Stimulated activated CD8-positive, alpha-beta memory T cell treated with anti-CD3 and anti-CD28 coated beads, Interleukin-4, amount 100 ng/mL, for 48 hours (primary cell): ENCODE measurements around the gene FIGN.

Experiments
- DNase-seq: peaks from one replicate; pipeline ENCODE4 v3.0.0-alpha.2; 2020

The FIGN gene

DNA sequence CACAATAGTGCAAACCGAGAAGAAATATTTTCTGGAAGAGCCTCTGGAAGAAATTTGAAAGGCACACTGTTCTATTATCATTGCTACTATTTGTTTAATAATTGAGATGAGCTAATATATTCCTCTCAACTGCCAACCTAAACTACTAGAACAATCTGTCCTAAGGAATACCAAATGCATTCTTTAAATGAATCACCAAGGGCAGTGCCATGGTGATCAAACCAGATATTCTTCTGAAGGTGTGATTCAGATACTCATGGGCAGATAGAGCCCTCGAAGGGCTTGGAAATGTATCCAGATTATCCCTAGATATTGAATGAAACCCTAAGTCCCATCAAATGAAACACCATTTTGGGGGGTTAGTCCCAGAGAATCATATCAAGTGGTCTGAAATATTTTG lies 76.6 kb downstream of the FIGN start:
- DNase-seq = no peak

DNA sequence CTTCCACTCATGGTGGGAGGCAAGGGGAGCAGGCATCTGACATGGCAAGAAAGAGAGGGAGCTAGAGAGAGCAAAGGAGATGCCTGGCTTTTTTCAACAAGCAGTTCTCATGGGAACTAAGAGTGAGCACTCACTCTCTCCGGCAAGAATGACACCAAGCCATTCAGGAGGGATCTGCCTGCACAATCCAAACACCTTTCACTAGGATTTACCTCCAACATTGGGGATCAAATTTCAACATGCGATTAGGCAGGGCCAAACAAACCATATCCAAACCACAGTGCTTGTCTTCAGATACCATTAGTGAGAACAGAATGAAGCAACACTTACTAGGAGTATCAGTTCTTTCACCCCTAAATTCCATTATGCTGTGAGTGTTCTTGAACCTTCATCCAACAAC lies 77.3 kb downstream of the FIGN start:
- DNase-seq = no peak

DNA sequence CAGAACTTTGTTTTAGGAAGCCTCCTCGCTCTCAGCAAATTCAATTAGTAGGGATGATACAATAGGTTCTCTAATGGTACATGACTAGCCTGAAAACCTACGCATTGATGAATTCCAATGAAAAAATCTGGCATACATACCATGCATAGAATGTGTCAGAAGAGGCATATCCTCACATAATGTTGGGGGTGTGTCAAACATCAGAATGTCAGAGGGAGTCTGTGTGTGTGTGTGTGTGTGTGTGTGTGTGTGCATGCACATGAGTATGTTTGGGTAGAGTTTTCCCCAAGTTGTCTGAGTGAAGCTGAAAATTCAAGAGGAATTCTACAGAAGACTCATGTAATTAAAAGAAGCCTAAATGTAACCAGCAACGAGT lies 78.5 kb downstream of the FIGN start:
- DNase-seq = no peak

DNA sequence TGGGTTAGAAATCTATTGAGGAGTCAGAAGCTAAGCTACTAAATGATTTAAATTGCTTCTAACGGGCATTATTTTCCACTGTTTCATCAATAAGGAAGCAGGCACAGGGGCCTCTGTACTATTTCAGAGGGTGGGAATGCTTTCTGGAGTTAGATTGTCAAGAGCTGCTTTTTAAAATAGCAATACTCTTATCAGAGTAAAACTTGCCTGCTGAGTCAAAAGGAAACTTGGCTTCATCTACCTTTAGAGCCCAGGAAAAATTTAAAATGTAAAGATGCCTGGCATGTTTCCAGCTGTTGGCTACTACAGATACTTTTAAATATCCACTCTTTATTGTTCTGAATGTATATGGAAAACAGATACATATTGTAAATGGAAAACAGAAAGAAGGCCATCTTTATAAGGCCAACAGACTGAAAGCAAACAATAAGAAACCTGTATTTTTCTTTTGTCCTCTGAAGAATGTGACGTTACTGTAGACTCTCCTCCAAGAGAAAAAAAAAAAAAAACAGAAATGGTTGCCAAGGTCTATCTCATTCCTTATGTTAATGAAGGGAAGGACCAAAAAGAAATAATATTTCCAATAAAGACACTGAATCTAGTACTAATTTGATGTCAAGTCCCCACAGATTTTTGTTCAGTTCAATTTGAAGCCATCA lies 79.1 kb downstream of the FIGN start:
- DNase-seq = no peak

DNA sequence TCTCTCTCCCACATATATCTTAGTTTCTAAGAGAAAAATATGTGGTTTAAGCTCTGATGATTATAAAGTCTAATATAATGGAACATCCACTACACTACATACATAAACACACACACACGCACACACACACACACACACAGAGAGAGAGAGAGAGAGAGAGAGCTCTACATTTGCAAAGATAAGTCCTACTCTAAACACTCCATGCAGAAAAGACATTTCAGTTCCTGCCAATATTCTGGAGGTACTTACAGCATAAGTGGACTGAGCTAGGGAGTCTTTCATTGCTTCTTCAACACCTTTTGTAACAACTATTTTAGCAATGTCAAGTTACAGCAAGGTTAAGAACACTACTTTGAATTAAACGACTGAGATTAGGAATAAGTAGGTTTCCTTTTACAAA lies 80.1 kb downstream of the FIGN start:
- DNase-seq = no peak

DNA sequence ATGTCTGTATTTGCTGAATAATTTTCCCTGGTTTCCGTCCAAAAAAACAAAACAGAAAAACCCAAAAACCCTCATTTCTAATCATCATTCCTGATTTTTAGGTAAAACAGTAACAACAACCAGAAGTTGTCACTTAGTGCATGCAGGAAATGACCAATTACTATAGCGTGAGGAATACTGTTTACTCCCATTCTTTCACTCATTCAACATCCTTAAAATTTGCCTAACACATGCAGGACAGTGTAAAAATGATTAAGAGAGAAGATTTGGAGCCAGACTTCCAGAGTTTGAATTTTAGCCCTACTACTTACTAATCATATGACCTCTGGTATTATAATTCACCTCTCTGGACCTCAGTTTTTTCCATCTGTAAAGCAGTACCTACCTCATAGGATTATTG lies 83.1 kb downstream of the FIGN start:
- no peak for DNase-seq

DNA sequence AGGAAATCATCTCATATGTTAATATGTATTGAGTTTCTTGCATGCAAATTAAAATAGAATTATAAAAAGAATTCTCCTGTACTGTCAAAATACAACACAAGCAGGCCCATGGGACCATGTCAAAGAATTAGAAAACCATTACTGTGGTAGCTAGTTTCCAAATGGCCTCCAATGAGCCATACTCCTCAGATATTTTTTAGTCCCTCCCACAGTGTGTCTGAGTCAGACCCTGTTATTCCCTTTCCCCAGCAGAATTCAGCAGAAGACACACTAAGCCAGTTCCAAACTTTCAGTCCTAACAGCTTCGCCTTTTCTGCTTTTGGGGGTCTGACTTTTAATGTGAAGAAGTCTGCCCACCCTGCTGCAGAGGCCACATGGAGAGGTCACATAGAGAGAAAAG lies 86.7 kb downstream of the FIGN start:
- DNase-seq = no peak

DNA sequence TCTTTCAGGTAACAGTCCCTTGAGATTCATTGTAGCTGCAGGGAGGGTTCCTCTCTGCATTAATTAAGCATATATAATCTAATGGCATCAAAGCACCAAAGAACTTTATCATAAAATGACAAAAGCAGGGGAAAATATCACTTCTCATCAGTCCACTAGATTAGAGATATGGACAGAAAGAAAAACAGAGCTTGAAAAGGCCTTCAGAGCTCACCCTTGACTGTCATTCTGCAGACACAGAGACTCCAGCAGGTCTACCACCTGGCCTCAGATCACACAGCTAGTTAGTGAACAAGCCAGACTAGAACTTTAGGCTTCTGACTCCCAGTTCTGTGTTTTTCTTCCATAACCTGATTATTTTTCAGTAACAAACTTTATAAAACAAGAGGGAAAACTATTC lies 88.5 kb downstream of the FIGN start:
- DNase-seq = no peak

DNA sequence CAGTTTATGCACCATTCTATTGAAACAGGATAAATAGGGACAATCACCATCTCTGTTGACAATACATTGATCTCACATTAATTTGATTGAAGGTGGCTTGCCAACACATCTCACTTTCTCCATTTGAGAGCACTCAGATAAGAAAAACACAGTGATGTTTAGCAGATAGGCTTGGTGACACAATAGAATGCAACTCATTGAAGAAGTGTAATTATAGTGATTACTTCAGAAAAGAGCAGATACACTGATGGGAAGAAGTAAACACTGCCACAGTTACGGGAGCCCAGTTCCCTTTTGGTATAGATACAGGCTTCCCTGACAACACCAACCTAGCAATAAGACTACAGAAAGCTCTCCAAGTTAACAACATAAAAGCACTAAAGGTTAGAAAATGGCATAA lies 89.1 kb downstream of the FIGN start:
- no peak for DNase-seq

DNA sequence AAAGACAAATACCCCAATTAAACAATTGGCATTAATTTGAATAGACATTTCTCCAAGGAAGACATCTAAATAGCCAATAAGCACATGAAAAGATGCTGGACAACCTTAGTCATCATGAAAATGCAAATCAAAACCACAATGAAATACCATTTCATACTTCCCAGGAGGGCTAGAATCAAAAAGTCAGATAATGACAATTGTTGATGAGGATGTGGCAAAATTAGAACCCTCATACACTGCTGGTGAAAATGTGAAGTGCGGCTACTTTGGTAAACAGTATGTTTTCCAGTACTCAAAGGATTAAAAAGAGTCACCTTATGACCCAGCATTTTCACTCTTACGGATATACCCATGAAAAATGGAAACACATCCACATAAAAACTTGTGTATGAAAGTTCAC lies 91.6 kb downstream of the FIGN start:
- DNase-seq = no peak

DNA sequence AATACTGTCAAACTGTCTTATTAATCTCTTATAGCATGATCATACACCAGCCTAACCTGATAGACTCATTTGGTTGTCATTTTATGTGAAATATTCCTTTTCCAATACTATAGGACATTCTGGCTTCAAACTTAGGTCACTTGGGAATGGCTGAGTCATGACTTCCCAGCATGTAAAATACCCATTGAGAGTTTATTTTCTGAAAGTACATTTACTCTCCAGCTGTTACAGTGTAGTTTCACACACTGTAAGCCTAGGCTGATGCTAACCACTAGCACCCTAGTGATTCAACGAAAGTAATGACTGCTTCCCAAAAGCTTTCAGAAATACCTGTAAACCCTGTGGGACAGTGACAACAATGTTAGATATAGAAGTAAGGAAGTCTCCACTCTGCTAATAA lies 93.8 kb downstream of the FIGN start:
- DNase-seq = no peak

DNA sequence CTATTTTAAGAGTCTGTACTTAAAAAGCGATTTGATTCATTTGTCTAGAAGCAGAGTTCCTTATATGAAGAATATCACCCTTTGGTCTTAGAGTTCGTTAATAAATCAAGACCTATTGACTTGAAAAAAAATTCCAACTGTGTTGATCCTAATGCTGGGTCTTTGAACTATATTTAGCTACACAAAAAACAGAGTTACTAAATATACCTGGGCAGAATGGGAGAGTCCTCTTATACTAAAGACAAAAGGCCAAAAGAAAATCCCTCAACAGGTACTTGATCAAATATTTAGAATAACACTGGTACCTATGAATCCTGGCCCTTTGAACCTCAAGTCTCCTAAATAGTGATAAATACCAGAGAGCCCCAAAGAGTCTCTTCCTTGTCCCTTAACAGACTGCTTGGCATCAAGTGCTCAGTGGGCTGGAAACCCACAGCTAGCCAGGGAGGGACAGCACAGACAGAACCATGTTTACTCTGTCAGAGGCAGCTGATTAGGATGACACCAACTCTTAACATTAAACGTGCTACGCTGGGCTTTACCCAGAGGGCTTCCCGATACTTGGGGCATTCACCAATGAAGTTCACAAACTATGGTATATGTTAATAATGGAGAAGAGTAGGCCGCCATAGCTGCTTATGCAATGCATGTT lies 95.1 kb downstream of the FIGN start:
- DNase-seq = no peak

DNA sequence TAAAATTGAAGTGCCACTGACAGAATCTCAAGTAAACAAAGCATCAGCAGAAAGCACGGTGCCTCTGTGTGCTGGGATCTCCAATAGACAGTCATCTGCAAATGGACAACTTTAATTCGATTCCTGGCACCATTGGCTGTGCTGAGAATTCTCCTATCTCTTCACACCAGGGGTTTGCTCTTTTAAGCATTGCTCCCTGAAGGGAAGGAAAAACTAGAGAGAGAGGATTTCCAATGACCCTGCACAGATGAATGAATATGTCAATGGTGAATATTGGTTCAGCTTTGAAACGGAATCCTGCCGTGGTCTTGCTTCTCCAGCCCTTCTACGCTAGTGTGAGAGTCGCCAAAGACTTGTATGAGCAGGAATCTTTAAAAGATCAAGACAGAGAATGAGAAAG lies 97.9 kb downstream of the FIGN start:
- no peak for DNase-seq

DNA sequence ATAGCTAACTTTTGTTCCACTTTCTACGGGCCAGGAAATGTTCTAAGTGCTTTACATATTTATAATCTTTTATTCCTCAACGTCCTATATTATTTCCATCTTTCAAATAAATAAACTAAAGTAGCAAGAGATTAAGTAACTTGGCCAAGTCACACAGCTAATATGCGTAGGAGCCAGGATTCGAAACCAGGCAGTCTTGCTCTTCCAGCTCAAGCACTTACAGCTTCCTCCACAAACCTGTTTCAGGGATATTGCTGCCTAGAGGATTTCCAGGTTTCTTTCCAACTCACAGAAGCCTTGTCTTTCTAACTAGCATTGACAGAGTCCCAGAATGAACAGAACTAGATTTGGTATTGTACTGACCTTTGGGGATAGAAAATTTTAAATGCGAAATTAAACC lies 102.5 kb downstream of the FIGN start:
- no peak for DNase-seq

DNA sequence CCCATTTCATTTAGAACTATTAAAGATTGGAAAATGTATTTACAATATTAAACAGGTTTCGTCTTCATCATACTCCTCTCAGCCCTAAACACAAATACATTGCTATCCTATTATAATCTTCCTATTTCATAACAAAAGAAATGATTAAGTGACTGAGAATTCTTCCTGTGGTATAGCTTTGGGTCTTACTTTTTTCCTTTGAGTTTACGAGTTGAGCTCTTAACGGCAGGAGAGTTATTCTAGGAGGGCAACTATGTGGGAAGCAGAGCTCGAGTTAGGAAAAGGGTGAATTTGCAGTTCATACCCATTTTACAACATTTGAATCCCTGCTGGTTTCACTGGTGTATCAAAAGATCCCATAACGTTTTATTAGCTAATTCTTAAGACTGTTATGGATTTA lies 105.0 kb downstream of the FIGN start:
- no peak for DNase-seq

DNA sequence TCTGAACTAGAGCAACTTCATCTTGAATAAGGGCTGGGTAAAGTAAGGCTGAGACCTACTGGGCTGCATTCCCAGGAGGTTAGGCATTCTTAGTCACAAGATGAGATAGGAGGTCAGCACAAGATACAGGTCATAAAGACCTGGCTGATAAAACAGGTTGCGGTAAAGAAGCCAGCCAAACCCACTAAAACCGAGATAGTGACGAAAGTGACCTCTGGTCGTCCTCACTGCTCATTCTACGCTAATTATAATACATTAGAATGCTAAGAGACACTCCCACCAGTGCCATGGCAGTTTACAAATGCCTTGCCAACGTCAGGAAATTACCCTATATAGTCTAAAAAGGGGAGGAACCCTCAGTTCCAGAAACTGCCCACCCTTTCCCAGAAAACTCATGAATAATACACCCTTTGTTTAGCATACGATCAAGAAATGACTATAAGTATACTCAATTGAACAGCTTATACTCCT lies 109.1 kb downstream of the FIGN start:
- DNase-seq = no peak

DNA sequence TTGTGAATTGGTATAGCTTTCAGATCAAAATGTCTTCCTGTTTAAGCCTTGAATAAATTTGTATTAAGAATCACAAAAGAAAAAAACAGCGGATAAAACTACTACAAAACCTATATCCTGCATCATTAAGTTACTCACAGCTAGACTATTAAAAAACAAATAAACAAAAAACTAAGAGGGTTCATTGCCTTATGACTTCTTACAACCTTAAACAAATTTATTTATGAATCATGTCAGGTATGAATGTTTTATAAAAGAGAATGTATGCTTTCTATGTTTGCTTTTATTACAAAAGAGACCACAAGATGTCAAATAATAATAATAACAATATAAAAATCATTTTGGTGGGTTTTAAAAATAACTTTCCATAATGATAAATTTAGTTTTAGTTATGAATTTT lies 109.6 kb downstream of the FIGN start:
- no peak for DNase-seq

DNA sequence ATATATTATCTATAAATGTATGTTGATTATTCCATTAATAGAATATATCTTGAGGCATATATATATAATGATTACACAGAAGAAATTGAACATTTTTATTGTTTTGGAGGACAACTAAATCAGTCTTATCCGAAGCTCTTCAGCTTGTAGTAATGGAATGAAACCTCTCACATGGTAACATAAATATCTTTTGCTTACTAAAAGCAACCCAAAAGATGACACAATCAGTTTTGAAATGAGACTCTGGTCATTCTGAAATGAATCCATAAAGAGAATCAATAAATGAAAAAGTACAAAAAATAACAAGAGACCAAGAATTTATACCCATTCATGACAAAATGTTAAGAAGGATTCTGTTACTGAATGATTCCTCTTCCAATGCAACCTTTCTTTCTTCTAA lies 110.2 kb downstream of the FIGN start:
- no peak for DNase-seq

DNA sequence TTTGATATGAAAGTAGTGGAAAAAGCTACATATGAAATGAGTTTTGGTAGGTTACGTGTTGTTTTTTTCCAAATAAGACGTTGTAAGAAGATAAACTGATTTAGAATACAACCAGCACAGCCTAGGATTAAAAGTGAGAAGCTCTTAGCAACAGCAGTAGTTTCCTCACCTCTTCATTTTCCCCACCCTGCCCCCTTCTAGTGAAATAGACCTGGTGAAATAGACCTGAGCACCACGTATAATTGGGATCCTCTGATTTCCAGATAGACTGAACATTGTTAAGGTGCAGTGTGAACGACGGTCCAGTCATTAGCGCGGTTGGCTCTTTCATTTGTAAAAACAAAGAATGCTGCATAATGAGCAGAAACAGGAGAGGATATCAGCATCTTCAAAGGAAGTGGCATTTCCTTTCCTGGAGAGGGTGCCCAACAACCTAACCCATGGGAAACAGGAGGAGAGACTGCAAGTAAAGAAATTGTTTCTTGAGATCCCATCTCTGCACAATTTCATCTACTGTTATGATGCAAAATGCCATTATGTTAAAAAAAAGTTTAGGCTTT lies 114.3 kb downstream of the FIGN start:
- no peak for DNase-seq

DNA sequence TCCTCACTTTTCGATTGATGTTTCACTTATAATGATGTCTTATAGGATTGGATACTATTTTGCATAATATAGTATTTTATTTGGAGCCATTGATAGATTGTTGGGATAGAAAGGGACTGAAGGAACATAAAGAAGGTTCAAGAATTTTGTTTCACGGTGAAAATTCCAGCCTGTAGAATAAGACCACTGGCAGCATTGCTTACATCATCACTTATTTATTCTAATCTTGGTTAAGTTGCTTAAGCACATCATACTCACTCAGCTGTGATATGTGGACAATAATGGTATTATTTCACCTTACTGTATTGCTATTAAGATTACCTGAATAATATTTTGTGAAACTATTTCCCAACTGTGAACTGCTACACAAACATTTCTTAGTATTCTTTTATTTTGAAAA lies 118.3 kb downstream of the FIGN start:
- no peak for DNase-seq

DNA sequence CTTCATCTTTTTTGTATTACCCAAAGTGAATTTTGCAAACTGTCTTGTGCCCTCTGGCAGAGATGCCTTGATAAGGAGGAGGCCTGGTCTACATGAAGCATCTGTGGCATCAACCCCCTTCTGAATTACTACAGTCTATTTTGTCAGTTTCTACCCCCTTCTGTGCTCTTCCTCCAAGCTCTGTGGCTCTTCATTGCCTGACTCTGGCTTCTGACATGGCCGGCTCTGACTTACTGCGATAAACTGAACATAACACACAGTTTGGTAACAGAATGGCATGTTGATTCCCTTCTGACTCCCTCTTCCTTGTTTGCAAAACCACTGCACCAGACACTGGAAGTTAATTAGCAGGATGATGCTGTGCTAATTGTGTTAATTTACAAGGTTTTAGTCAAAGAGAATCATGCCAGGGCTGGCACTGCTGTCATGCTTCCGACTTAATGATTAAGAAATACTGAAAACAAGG lies 122.5 kb downstream of the FIGN start:
- no peak for DNase-seq

DNA sequence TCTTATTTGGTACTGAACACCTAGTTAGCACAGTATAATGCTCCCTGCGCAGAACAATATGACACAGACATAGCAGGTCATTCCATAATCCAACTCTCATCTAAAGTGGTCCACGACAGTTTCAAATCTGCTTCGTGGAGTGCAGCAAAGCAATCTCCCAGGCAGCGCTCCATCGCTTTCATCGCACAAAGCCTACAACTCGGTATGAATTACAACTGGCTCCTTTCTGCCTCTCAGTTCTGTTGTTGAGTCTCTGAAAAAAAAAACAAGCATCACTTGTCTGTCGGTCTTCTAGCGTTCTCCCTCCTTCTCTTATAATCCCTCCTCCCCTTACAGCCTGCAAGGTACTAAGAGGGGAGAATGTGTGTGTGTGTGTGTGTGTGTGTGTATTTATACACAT lies 123.5 kb downstream of the FIGN start:
- no peak for DNase-seq

DNA sequence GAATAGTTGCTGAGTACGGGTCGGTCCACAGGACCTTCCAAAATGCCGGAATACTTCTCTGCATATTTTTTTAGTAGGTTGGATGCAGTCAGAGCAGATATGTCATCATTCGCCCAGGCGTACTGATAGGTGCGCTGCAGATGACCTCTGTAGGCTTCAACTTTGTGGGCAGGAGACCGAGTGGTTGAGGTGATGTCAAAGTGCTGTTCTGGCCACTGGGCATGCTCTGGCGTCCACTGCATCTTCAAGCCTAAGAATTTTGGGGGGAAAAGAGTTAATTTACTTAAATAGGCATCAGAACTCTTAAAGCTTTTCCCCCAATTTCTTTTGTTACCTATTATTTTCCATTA lies 124.3 kb downstream of the FIGN start:
- no peak for DNase-seq

DNA sequence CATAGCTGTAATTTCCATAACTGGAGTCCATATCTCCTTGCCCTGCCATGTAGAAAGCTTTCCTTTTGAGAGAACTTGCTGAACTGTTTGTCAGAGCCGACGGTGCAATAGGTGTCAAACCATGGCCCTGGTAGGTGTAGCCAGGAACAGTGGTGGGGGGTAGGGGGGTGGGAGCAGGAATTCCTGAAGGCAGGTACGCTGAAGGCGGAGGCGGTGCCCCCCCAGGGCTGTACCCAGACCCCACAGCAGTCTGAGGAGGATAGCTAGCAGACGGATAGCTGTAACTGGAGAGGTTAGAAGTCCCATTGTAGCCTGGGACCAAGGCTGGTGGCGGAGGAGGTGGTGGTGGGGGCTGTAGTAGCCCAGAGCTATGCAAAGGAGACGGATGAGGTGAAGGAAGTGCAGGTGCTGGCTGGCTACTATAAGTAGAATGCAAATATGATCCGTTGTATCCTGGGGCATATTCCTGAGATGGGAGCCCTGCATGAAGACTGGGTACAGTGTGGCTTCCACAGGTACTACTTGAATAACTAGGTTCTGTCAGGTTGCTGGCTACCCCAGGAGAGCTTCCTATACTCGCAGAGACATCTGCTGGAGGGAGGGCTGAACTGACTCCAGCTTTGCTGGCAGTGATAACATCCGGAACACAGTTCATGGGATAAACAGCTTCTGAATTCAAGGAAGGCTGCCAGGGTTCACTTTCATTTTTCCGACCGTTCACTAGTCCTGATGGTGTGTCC lies 124.8 kb downstream of the FIGN start:
- DNase-seq = no peak
